Testis (tissue), 3 donors: ENCODE measurements around the gene ELN. TPM values are rescaled to one million over a fixed set of nuclear protein-coding genes. Genes with fewer than 3 reads are reported as not detected.
"Not testable (repeated sequence)": the region's sequence is repeated elsewhere in the genome, so short reads cannot be mapped to it uniquely, and the experiment has no call there.

Experiments
- DNase-seq: peaks from one replicate; pipeline ENCODE4 v3.0.0-alpha.2; 2019
- H3K27ac ChIP-seq, 2 donors: fragments of 200-600 bp; sonication (generic); one replicate each; pipeline ENCODE4 v1.5.1; 2019
- H3K27me3 ChIP-seq: fragments of 200-600 bp; sonication (generic); one replicate; pipeline ENCODE4 v1.5.1; 2019
- H3K36me3 ChIP-seq: fragments of 200-600 bp; sonication (generic); one replicate; pipeline ENCODE4 v1.5.1; 2017; ENCODE audit warnings: low read depth; ENCODE audit errors: missing control alignments
- H3K4me1 ChIP-seq: fragments of 200-600 bp; sonication (generic); one replicate; pipeline ENCODE4 v1.5.1; 2019
- H3K4me3 ChIP-seq, 2 donors: fragments of 200-600 bp; sonication (generic); one replicate each; pipeline ENCODE4 v1.5.1; 2017 to 2019
- H3K9me3 ChIP-seq: fragments of 200-600 bp; sonication (generic); one replicate; pipeline ENCODE4 v1.5.1; 2017
- CTCF ChIP-seq, 3 experiments: fragments of 450-650 bp in 2 of 3; fragments of 200-600 bp in 1 of 3; sonication (generic) in 1 of 3; IDR thresholded peaks; one replicate each; pipeline ENCODE4 v1.5.1; 2016 to 2019; ENCODE audit warnings: antibody characterized with exemption in 3 of 3, mild to moderate bottlenecking in 2 of 3, moderate library complexity in 1 of 3
- POLR2A ChIP-seq: fragments of 450-650 bp; IDR thresholded peaks from one replicate; pipeline ENCODE4 v1.6.1; 2017; ENCODE audit warnings: antibody characterized with exemption, mild to moderate bottlenecking, moderate library complexity
- WGBS, 2 donors: methylation state at CpG; one replicate each; pipeline ENCODE4 v1.1.5; 2018; 5-methylcytosine and 5-hydroxymethylcytosine counted together
- intact Hi-C: fragments of 100-400 bp; cut with DNase I; formaldehyde crosslinking; loops from one replicate; pipeline ENCODE4 v1.15.1; 2023; ENCODE audit warnings: low total_unique reads
- polyA plus RNA-seq: library from polyadenylated mRNA; stranded (reverse); fragments of 350-450 nt; fragmentation: Illumina TruSeq; extraction: RNeasy Lipid Tissue Mini Kit (QIAGEN cat#74804); gene quantifications from one replicate; pipeline ENCODE4 v1.2.3, GENCODE V29; 2014; ENCODE audit warnings: low read depth, low replicate concordance; ENCODE audit not compliant: insufficient read depth
- total RNA-seq, 2 donors: library from RNA; depleted of rRNA; stranded (reverse); fragments of >200 nt; gene quantifications; one replicate each; pipeline ENCODE4 v1.2.3, GENCODE V29; 2016

ELN gene
- total and polyA plus RNA-seq, 3 donors from 2014 or later, result 24.6 to 55.9 (median 35.2) TPM

- Histone ChIP-seq H3K27ac (no peak overlapping the region), H3K4me1 (peaks cover 8% of the 10 kb centered on the region), H3K36me3 (no peaks in the 10 kb centered on the region), H3K27me3 (no peaks in the 10 kb centered on the region), H3K9me3 (no peaks in the 10 kb centered on the region), H3K4me3 (no peak overlapping the region)
- intact Hi-C loops, result no loop called here
- 75 to 90% methylated on average over 7 to 14 of the region's 14 CpGs for WGBS, 2 donors
- no peak for DNase-seq
- TF ChIP-seq CTCF (IDR thresholded peaks at IDR 0.05) (no peak), POLR2A (no peak)
Observed at GRCh38 chr7:74009719-74010118, 18.3 kb upstream of the ELN start.

- intact Hi-C loops, result no loop called here
- Histone ChIP-seq H3K27me3 (no peaks in the 10 kb centered on the region), H3K27ac (no peak overlapping the region), H3K36me3 (no peaks in the 10 kb centered on the region), H3K9me3 (no peaks in the 10 kb centered on the region), H3K4me1 (peaks cover 8% of the 10 kb centered on the region), H3K4me3 (no peak overlapping the region)
- TF ChIP-seq POLR2A (no peak), CTCF (IDR thresholded peaks at IDR 0.05) (no peak)
- WGBS, 2 donors, result 73% methylated on average over 13 of the region's 16 CpGs; no CpG with 5 or more reads in 1 of the 2 donors
- DNase-seq, result no peak
Observed at GRCh38 chr7:74010407-74010806, 17.6 kb upstream of the ELN start.

- H3K27ac ChIP-seq, intact Hi-C loops, DNase-seq, H3K4me3 ChIP-seq, H3K9me3 ChIP-seq, H3K36me3 ChIP-seq, H3K27me3 ChIP-seq, H3K4me1 ChIP-seq: not testable (repeated sequence)
- WGBS, 2 donors, result 95 to 97% methylated on average over 4 of the region's 4 CpGs
Observed at GRCh38 chr7:74011421-74011820, 16.6 kb upstream of the ELN start.

- intact Hi-C loops, result no loop called here
- H3K4me3 ChIP-seq, result no peak overlapping the region
- WGBS, 2 donors, result 66 to 75% methylated on average over 6 to 13 of the region's 13 CpGs
- TF ChIP-seq CTCF (IDR thresholded peaks at IDR 0.05) (no peak), POLR2A (no peak)
- no peaks in the 10 kb centered on the region for H3K4me1 ChIP-seq
- H3K27me3 ChIP-seq, result no peaks in the 10 kb centered on the region
- no peak for DNase-seq
- H3K36me3 ChIP-seq, result no peaks in the 10 kb centered on the region
- H3K27ac ChIP-seq, result no peak overlapping the region
- H3K9me3 ChIP-seq, result no peaks in the 10 kb centered on the region
Observed at GRCh38 chr7:74012842-74013249, 15.1 kb upstream of the ELN start.

- DNase-seq, result no peak
Observed at GRCh38 chr7:74013539-74014272, 14.3 kb upstream of the ELN start.

More at GRCh38 chr7:74013539-74014272, 14.3 kb upstream of the ELN start:
- no peak overlapping the region for H3K4me3 ChIP-seq
- TF ChIP-seq CTCF (IDR thresholded peaks at IDR 0.05), result no peak
- no peak for TF ChIP-seq POLR2A
- no peaks in the 10 kb centered on the region for H3K9me3 ChIP-seq
- no peak overlapping the region for H3K27ac ChIP-seq
- H3K4me1 ChIP-seq, result no peaks in the 10 kb centered on the region
- no peaks in the 10 kb centered on the region for H3K27me3 ChIP-seq
- intact Hi-C loops, result no loop called here
- WGBS, 2 donors, result 87 to 93% methylated on average over 2 to 13 of the region's 16 CpGs
- no peaks in the 10 kb centered on the region for H3K36me3 ChIP-seq
